Stimulated activated CD8-positive, alpha-beta memory T cell treated with anti-CD3 and anti-CD28 coated beads, Interleukin-4, amount 100 ng/mL, for 4 hours (primary cell): Measurements from ENCODE around the gene SCUBE1.
A peak's percentile ranks its signal among the peaks of the same experiment; 100 is the strongest.
"Not testable (repeated sequence)": the region's sequence is repeated elsewhere in the genome, so short reads cannot be mapped to it uniquely, and the experiment has no call there.

Experiments used
- DNase-seq, 2 donors: peaks; one replicate each; pipeline ENCODE4 v3.0.0-alpha.2; 2020; ENCODE audit warnings: low read depth in 2 of 2, low spot score in 1 of 2

SCUBE1 gene

GRCh38 chr22:43360576-43360975 lies 17.4 kb upstream of the SCUBE1 start:
- no peak for DNase-seq

GRCh38 chr22:43356881-43357280 lies 13.7 kb upstream of the SCUBE1 start:
- no peak for DNase-seq

- not testable (repeated sequence) for DNase-seq
Measured at GRCh38 chr22:43355688-43356087, 12.5 kb upstream of the SCUBE1 start.

GRCh38 chr22:43351966-43352345 lies 8.8 kb upstream of the SCUBE1 start:
- no peak for DNase-seq

GRCh38 chr22:43349636-43350035 lies 6.5 kb upstream of the SCUBE1 start:
- no peak for DNase-seq

GRCh38 chr22:43346521-43346929 lies 3.4 kb upstream of the SCUBE1 start:
- peak; percentile 15 to 40 for DNase-seq

- DNase-seq: no peak
Measured at GRCh38 chr22:43345761-43346301, 2.7 kb upstream of the SCUBE1 start.

- no peak for DNase-seq
Measured at GRCh38 chr22:43345356-43345755, 2.2 kb upstream of the SCUBE1 start.

GRCh38 chr22:43344520-43344787 lies 1.3 kb upstream of the SCUBE1 start:
- DNase-seq: no peak

- no peak for DNase-seq
Measured at GRCh38 chr22:43343670-43344519, 723 bp upstream of the SCUBE1 start.

- DNase-seq: no peak
Measured at GRCh38 chr22:43342347-43343261, 568 bp downstream of the SCUBE1 start.

- DNase-seq: no peak
Measured at GRCh38 chr22:43341565-43341964, 1.6 kb downstream of the SCUBE1 start.

- no peak for DNase-seq
Measured at GRCh38 chr22:43338766-43339345, 4.3 kb downstream of the SCUBE1 start.

- DNase-seq: no peak
Measured at GRCh38 chr22:43337946-43338345, 5.2 kb downstream of the SCUBE1 start.

GRCh38 chr22:43337385-43337784 lies 5.8 kb downstream of the SCUBE1 start:
- no peak for DNase-seq

GRCh38 chr22:43334378-43334777 lies 8.8 kb downstream of the SCUBE1 start:
- no peak for DNase-seq

GRCh38 chr22:43333978-43334377 lies 9.2 kb downstream of the SCUBE1 start:
- DNase-seq: no peak

- DNase-seq: no peak
Measured at GRCh38 chr22:43333156-43333555, 10.0 kb downstream of the SCUBE1 start.

- DNase-seq: no peak
Measured at GRCh38 chr22:43331698-43332097, 11.5 kb downstream of the SCUBE1 start.

GRCh38 chr22:43331069-43331451 lies 12.1 kb downstream of the SCUBE1 start:
- no peak for DNase-seq

- no peak for DNase-seq
Measured at GRCh38 chr22:43330178-43331068, 12.7 kb downstream of the SCUBE1 start.
